Esophagus muscularis mucosa (tissue), 4 donors: ENCODE measurements around the gene SH3RF3. TPM values are rescaled to one million over a fixed set of nuclear protein-coding genes. Genes with fewer than 3 reads are reported as not detected.

Experiments used
- DNase-seq: peaks from one replicate; pipeline ENCODE4 v3.0.0-alpha.2; 2017; ENCODE audit errors: extremely low spot score
- H3K27ac ChIP-seq, 4 donors: fragments of 200-600 bp; sonication (generic); replicated peaks in 1 of 4; 1 replicate in 3 of 4; 2 replicates in 1 of 4; pipeline ENCODE4 v1.5.1; 2016 to 2019; ENCODE audit warnings: mild to moderate bottlenecking in 1 of 4
- H3K27me3 ChIP-seq, 4 donors: fragments of 200-600 bp; sonication (generic); one replicate each; pipeline versions ENCODE4 v1.5.1 to v1.6.0; 2016 to 2019
- H3K36me3 ChIP-seq, 4 donors: fragments of 200-600 bp; sonication (generic); one replicate each; pipeline ENCODE4 v1.5.1; 2016 to 2019
- H3K4me1 ChIP-seq, 4 donors: fragments of 200-600 bp; sonication (generic); one replicate each; pipeline ENCODE4 v1.5.1; 2016 to 2019
- H3K4me3 ChIP-seq, 4 donors: fragments of 200-600 bp; sonication (generic); 1 replicate in 2 of 4; 2 replicates in 2 of 4; pipeline ENCODE4 v1.5.1; 2016 to 2019; ENCODE audit warnings: mild to moderate bottlenecking in 4 of 4, moderate library complexity in 1 of 4
- H3K9me3 ChIP-seq, 4 donors: fragments of 200-600 bp; sonication (generic); 1 replicate in 3 of 4; 2 replicates in 1 of 4; pipeline ENCODE4 v1.5.1; 2016 to 2019
- CTCF ChIP-seq, 3 experiments: fragments of 200-600 bp in 2 of 3; fragments of 450-650 bp in 1 of 3; sonication (generic) in 2 of 3; IDR thresholded peaks; one replicate each; pipeline ENCODE4 v1.5.1; 2017 to 2019; ENCODE audit warnings: antibody characterized with exemption in 3 of 3, mild to moderate bottlenecking in 2 of 3, moderate library complexity in 1 of 3
- EP300 ChIP-seq: sonication (generic); formaldehyde crosslinking; IDR thresholded peaks from one replicate; pipeline ENCODE4 v1.6.1; 2017; ENCODE audit warnings: antibody characterized with exemption
- POLR2A ChIP-seq: fragments of 450-650 bp; IDR thresholded peaks from one replicate; pipeline ENCODE4 v1.6.1; 2017; ENCODE audit warnings: antibody characterized with exemption, moderate library complexity, mild to moderate bottlenecking, low read depth
- POLR2AphosphoS5 ChIP-seq, 2 donors: sonication (generic); formaldehyde crosslinking; IDR thresholded peaks; one replicate each; pipeline ENCODE4 v1.6.1; 2017; ENCODE audit warnings: antibody characterized with exemption in 2 of 2
- WGBS: methylation state at CpG from one replicate; pipeline ENCODE4 v1.1.5; 2018; 5-methylcytosine and 5-hydroxymethylcytosine counted together
- intact Hi-C: fragments of 100-400 bp; cut with DNase I; formaldehyde crosslinking; loops from one replicate; pipeline ENCODE4 v1.15.1; 2023
- total RNA-seq, 4 donors: library from RNA; depleted of rRNA; stranded (reverse); fragments of >200 nt; gene quantifications; one replicate each; pipeline versions ENCODE4 v1.1.0 to v1.2.1, GENCODE V29; 2016

Gene SH3RF3
- total RNA-seq, 4 donors from 2014 or later: 6.3 to 17.5 (median 11.3) TPM

GRCh38 chr2:109129356-109129920 is 433 bp downstream of the SH3RF3 start:
- intact Hi-C loops: loop anchor here (10.0 kb wide), 1 partner anchor 255 kb away; no protein-coding TSS in a partner anchor
- peak overlapping the region; percentile 68 to 91 (median 81) for H3K4me3 ChIP-seq
- peaks cover 7 to 45% (median 34%) of the 10 kb centered on the region in 4 donors for H3K4me1 ChIP-seq
- no peaks in the 10 kb centered on the region for H3K9me3 ChIP-seq
- H3K27ac ChIP-seq: peak overlapping the region; percentile 76 to 89 (median 84)
- no peak for DNase-seq
- peaks cover 0 to 22% (median 0%) of the 10 kb centered on the region in 4 donors for H3K27me3 ChIP-seq
- 1% methylated on average over 18 of the region's 70 CpGs for WGBS
- no peaks in the 10 kb centered on the region for H3K36me3 ChIP-seq
- TF ChIP-seq POLR2AphosphoS5 (IDR thresholded peaks at IDR 0.05) (no peak), POLR2A (no peak), EP300 (no peak), CTCF (IDR thresholded peaks at IDR 0.05) (no peak)

GRCh38 chr2:109129921-109130722 is 1.1 kb downstream of the SH3RF3 start:
- Histone ChIP-seq H3K36me3 (no peaks in the 10 kb centered on the region), H3K4me1 (peaks cover 7 to 42% (median 34%) of the 10 kb centered on the region in 4 donors), H3K27me3 (peaks cover 0 to 19% (median 0%) of the 10 kb centered on the region in 4 donors), H3K9me3 (no peaks in the 10 kb centered on the region), H3K27ac (peak overlapping the region; percentile 76 to 89 (median 84)), H3K4me3 (peak overlapping the region; percentile 68 to 91 (median 81))
- DNase-seq: no peak
- TF ChIP-seq POLR2AphosphoS5 (IDR thresholded peaks at IDR 0.05): peak in 1 of 2 donors; percentile 14
- TF ChIP-seq POLR2A: no peak
- no peak for TF ChIP-seq EP300
- no peak for TF ChIP-seq CTCF (IDR thresholded peaks at IDR 0.05)
- WGBS: 33% methylated on average over 8 of the region's 56 CpGs
- intact Hi-C loops: loop anchor here (5.0 to 10.0 kb wide), 3 partner anchors 37 to 255 kb away; no protein-coding TSS in a partner anchor

- Histone ChIP-seq H3K27me3 (peaks cover 0 to 18% (median 0%) of the 10 kb centered on the region in 4 donors), H3K4me3 (peak overlapping the region; percentile 68 to 91 (median 81)), H3K36me3 (no peaks in the 10 kb centered on the region), H3K27ac (peak overlapping the region; percentile 76 to 89 (median 84)), H3K4me1 (peaks cover 7 to 42% (median 36%) of the 10 kb centered on the region in 4 donors), H3K9me3 (no peaks in the 10 kb centered on the region)
- DNase-seq: no peak
- TF ChIP-seq POLR2A (no peak), POLR2AphosphoS5 (IDR thresholded peaks at IDR 0.05) (no peak), CTCF (IDR thresholded peaks at IDR 0.05) (no peak), EP300 (no peak)
- intact Hi-C loops: loop anchor here (5.0 kb wide), 2 partner anchors 37 to 197 kb away; no protein-coding TSS in a partner anchor
- 71% methylated on average over 5 of the region's 5 CpGs for WGBS
Observed at GRCh38 chr2:109130723-109130995, 1.7 kb downstream of the SH3RF3 start.

- Histone ChIP-seq H3K36me3 (no peaks in the 10 kb centered on the region), H3K4me3 (no peak overlapping the region), H3K4me1 (peaks cover 7 to 47% (median 40%) of the 10 kb centered on the region in 4 donors), H3K27me3 (peaks cover 0 to 18% (median 0%) of the 10 kb centered on the region in 4 donors), H3K27ac (no peak overlapping the region), H3K9me3 (no peaks in the 10 kb centered on the region)
- intact Hi-C loops: loop anchor here (5.0 kb wide), 2 partner anchors 36 to 196 kb away; no protein-coding TSS in a partner anchor
- WGBS: 87% methylated on average over 4 of the region's 4 CpGs
- TF ChIP-seq CTCF (IDR thresholded peaks at IDR 0.05): no peak
- no peak for DNase-seq
Observed at GRCh38 chr2:109131777-109132176, 2.8 kb downstream of the SH3RF3 start.
